Prostate gland (tissue), 2 donors: ENCODE results near the gene CHODL.

Experiments
- POLR2A ChIP-seq: fragments of 450-650 bp; IDR thresholded peaks from one replicate; pipeline ENCODE4 v1.6.1; 2016; ENCODE audit warnings: antibody characterized with exemption, mild to moderate bottlenecking
- POLR2AphosphoS5 ChIP-seq: sonication (generic); formaldehyde crosslinking; IDR thresholded peaks from one replicate; pipeline ENCODE4 v1.6.1; 2017; ENCODE audit warnings: antibody characterized with exemption
- TF ChIP-seq, protein P1 (sequence below), 4 experiments: fragments of 200-600 bp in 2 of 4; fragments of 450-650 bp in 2 of 4; sonication (generic) in 2 of 4; IDR thresholded peaks; 1 replicate in 3 of 4; 2 replicates in 1 of 4; pipeline ENCODE4 v1.5.1; 2016 to 2019; ENCODE audit warnings: antibody characterized with exemption in 4 of 4, mild to moderate bottlenecking in 2 of 4, moderate library complexity in 2 of 4

DNA sequence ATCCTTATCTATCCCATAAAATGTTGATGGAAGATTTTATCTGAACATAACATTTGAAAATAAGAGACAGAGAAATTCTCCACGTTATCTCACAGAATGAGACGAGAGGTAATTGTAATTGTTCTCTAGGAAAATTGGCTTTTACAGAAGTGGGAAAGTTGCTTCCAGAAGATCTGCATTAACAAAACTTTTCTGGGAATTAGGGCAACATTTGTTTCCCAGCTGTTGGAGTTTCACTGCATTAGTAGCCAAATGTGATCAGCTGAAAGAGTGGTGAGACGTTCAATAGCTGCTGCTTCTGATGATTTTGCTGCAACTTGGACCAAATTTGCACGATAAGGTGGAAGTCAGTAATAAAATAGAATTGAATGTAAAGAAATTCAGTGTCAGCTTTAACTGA lies 7.6 kb downstream of the CHODL start:
- TF ChIP-seq, protein P1, sequence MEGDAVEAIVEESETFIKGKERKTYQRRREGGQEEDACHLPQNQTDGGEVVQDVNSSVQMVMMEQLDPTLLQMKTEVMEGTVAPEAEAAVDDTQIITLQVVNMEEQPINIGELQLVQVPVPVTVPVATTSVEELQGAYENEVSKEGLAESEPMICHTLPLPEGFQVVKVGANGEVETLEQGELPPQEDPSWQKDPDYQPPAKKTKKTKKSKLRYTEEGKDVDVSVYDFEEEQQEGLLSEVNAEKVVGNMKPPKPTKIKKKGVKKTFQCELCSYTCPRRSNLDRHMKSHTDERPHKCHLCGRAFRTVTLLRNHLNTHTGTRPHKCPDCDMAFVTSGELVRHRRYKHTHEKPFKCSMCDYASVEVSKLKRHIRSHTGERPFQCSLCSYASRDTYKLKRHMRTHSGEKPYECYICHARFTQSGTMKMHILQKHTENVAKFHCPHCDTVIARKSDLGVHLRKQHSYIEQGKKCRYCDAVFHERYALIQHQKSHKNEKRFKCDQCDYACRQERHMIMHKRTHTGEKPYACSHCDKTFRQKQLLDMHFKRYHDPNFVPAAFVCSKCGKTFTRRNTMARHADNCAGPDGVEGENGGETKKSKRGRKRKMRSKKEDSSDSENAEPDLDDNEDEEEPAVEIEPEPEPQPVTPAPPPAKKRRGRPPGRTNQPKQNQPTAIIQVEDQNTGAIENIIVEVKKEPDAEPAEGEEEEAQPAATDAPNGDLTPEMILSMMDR (IDR thresholded peaks at IDR 0.05): no peak
- no peak for TF ChIP-seq POLR2A
- TF ChIP-seq POLR2AphosphoS5: no peak
